Activated naive CD4-positive, alpha-beta T cell treated with anti-CD3 and anti-CD28 coated beads, Interleukin-2, amount 10 ng/mL, durations not matched to agents 5 hours and 36 hours (primary cell): ENCODE measurements around the gene AKIP1. TPM values are rescaled to one million over a fixed set of nuclear protein-coding genes. Genes with fewer than 3 reads are reported as not detected.

ENCODE experiments used
- total RNA-seq, 2 experiments: library from RNA; stranded (reverse); gene quantifications; one replicate each; pipeline ENCODE4 v1.2.3, GENCODE V29; 2021

Gene AKIP1, protein sequence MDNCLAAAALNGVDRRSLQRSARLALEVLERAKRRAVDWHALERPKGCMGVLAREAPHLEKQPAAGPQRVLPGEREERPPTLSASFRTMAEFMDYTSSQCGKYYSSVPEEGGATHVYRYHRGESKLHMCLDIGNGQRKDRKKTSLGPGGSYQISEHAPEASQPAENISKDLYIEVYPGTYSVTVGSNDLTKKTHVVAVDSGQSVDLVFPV
- total RNA-seq: 10 to 100 TPM; 30.1 to 31.4 TPM

DNA sequence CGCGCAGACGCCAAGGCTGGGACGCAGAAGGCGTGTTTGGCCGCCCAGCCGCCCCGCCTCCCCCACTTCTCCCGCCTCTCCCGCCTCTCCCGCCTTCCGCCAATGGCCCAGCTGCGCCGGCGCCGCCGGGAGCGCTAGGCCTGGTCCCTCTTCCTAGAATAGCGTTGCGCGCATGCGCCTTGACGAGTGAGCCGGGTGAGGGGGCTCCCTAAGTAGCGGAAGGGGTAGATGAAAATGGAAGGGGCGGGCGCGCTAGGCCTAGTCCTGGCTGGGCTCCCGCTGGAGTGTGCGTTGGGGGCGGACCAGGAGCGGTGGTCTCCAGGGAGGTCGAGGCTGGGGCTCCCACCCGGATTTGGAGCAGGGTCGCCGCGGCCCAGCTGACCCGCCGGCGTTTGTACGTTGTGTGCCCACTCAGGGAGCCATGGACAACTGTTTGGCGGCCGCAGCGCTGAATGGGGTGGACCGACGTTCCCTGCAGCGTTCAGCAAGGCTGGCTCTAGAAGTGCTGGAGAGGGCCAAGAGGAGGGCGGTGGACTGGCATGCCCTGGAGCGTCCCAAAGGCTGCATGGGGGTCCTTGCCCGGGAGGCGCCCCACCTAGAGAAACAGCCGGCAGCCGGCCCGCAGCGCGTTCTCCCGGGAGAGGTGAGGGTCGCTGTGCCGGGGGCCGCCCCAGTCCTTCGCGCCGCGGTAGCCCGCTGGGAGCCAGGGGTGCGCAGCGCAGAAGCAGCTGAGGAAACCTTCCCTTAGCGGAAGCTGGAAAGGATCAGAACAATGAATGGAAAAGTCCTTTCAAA is at the start of gene AKIP1:
TSS of gene AKIP1 (plus strand) at position 161 of the 795 bp plus-strand sequence. CDS start at position 422, 261 bp downstream.

DNA sequence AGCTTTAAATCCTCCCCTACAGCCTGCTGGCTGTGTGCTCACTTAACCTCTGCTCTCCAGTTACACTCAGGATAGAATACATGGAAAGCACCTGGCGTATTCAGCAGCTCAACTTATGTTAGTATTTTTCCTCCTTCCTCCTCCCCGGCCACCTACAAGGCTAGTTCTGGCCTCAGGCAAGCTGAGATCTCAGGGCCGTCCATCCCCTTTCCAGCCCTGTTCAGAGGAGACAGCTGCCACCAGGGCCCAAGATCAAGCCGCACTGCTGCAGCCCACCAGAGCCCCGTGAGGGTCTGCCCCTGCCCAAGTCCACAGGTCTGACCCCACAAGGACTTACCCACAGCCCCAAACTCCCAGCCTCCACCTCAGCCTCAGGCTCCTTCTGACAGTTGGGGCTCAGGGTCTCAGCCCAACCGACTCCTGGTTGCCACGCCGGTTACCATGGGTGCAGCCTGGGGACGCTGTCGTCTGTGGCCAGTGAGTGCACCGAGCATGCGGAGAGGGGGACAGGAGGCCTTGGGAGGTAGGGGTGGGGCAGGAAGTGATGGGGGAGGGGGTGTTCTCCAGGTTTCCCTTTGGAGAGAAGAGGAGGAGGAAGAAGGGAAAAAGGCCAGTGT is 21.7 kb downstream of the AKIP1 start, which contains the start of gene C11orf16:
TSS of gene C11orf16 (minus strand) at position 384 of the 617 bp plus-strand sequence. CDS start 639 bp downstream, outside the sequence.

DNA sequence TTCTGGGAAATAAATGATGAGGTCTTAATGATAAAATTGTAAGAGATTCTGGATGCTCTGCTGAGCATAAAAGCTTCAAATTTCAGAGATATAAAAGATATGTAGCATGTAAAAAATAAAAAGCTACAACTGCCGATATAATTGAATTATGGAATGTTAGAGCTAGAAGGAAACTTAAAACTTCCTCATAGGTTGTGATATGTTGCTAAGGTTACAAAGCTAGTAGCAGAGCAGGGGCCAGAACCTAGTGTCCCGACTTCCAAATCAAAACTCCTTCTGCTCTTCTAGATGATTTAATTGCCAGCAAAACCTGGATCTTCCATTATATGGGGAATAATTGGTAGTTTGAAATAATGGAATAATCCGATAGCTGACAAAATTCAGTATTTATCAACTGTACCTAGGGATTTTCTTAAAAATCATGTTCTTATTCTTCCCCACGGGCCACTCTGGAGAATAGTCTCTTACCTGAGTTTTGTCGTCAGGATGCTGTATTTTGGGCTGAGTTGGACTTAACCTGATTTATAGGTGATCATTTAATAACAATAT is 31.6 kb downstream of the AKIP1 start, which contains the start of gene ASCL3:
TSS of gene ASCL3 (minus strand) at position 499 of the 549 bp plus-strand sequence. CDS start 4,855 bp downstream, outside the sequence.

DNA sequence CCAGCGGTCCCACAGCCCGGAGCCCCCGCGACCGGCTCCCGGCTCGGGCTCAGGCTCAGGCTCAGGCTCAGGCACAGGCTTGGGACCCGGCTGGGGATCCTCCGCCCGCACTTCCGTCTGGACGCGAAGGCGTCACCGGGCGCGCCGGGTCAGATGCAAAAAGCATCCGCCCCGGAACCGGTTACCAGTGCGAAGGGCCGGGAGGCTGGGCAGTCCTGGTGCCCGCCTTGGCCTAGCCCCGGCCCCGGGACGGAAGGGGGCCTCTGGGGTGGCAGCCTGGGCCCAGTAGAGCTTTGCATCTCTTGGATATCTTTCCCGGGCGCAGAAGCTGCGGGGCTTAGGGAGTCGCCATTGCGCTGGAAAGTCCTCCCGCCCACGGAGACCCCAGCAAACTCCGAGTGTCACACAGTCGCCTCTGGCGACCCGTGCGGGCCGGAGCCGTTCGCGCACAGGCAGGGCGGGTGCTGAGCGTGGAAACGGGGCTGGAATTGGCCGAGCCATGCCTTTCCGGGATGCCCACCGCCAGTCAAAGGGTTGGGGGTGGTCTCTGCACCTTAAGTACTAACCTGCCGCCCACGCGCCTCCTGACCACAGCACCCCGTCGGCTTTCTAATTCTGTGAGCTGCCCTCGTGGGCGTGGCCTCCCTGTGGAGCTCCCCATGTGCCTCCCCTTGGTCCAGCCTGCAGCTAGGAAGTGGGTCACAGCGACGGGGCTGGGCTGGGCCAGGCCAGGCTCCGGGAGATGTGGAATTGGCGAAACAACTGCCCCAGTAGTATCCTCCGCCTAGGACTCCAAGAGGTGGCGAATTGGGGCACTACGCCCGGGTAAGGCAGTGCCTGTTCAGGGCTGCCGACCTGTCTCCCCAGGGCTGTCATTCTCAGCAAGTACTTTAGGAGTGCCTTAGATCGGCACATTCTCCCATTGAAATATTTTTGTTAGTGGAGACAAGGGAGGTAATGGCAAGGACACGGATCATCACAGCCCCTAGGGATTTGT is 53.6 kb downstream of the AKIP1 start, which contains the start of gene TMEM9B:
TSS of gene TMEM9B (minus strand) at position 119 of the 997 bp plus-strand sequence. CDS start 129 bp downstream, outside the sequence.

Other genes starting within 250 kb of the AKIP1 start
- gene TRIM66, start 228.5 kb upstream of the AKIP1 start, total RNA-seq: 10 to 100 TPM; 25.5 to 26.0 TPM
- 1,000 to 10,000 TPM; 1,296 to 1,299 TPM for gene RPL27A, start 228.4 kb upstream of the AKIP1 start, total RNA-seq
- not detected for gene C11orf16, start 21.8 kb downstream of the AKIP1 start, total RNA-seq
- not detected for gene ASCL3, start 31.8 kb downstream of the AKIP1 start, total RNA-seq
- gene TMEM9B, start 53.3 kb downstream of the AKIP1 start, total RNA-seq: 10 to 100 TPM; 33.2 to 34.2 TPM
- under 1 TPM; 0.53 to 0.78 TPM for gene NRIP3, start 92.8 kb downstream of the AKIP1 start, total RNA-seq
- not detected for gene SCUBE2, start 180.4 kb downstream of the AKIP1 start, total RNA-seq